ENCODE measurements around the gene RBCK1. TPM values are rescaled to one million over a fixed set of nuclear protein-coding genes. Genes with fewer than 3 reads are reported as not detected.
A peak's percentile ranks its signal among the peaks of the same experiment; 100 is the strongest.

Gene RBCK1
- total and polyA plus RNA-seq, 9 of the 15 experiments (the other 6 are each of a cell fraction or from before 2014, with no cell fraction given): 5.9 to 59.3 (median 26.5) TPM

- TF ChIP-seq, protein P1, sequence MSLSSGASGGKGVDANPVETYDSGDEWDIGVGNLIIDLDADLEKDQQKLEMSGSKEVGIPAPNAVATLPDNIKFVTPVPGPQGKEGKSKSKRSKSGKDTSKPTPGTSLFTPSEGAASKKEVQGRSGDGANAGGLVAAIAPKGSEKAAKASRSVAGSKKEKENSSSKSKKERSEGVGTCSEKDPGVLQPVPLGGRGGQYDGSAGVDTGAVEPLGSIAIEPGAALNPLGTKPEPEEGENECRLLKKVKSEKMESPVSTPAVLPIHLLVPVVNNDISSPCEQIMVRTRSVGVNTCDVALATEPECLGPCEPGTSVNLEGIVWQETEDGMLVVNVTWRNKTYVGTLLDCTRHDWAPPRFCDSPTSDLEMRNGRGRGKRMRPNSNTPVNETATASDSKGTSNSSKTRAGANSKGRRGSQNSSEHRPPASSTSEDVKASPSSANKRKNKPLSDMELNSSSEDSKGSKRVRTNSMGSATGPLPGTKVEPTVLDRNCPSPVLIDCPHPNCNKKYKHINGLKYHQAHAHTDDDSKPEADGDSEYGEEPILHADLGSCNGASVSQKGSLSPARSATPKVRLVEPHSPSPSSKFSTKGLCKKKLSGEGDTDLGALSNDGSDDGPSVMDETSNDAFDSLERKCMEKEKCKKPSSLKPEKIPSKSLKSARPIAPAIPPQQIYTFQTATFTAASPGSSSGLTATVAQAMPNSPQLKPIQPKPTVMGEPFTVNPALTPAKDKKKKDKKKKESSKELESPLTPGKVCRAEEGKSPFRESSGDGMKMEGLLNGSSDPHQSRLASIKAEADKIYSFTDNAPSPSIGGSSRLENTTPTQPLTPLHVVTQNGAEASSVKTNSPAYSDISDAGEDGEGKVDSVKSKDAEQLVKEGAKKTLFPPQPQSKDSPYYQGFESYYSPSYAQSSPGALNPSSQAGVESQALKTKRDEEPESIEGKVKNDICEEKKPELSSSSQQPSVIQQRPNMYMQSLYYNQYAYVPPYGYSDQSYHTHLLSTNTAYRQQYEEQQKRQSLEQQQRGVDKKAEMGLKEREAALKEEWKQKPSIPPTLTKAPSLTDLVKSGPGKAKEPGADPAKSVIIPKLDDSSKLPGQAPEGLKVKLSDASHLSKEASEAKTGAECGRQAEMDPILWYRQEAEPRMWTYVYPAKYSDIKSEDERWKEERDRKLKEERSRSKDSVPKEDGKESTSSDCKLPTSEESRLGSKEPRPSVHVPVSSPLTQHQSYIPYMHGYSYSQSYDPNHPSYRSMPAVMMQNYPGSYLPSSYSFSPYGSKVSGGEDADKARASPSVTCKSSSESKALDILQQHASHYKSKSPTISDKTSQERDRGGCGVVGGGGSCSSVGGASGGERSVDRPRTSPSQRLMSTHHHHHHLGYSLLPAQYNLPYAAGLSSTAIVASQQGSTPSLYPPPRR (CRISPR knock-in tag; IDR thresholded peaks at IDR 0.05; ENCODE audit: borderline replicate concordance): no peak
- TF ChIP-seq IRF9 (tag; IDR thresholded peaks at IDR 0.05) (no peak), SMAD2 (IDR thresholded peaks at IDR 0.05; ENCODE audit: low read depth, low read length) (no peak), SMARCA5 (IDR thresholded peaks at IDR 0.05) (0 out of 2 replicates have a peak, but pooled peaks have one; percentile 50), TSC22D4 (tag; IDR thresholded peaks at IDR 0.05) (no peak), ZNF551 (CRISPR knock-in tag; IDR thresholded peaks at IDR 0.05) (no peak), UBTF (IDR thresholded peaks at IDR 0.05; ENCODE audit: borderline replicate concordance in 1 of 2, low read depth in 2 of 2, low read length in 2 of 2) (peak; percentile 64 to 67; a peak in 1 of 4 replicates), CBX3 (IDR thresholded peaks at IDR 0.05; ENCODE audit: borderline replicate concordance in 1 of 2, low read length in 2 of 2) (no peak), ZNF224 (CRISPR knock-in tag; IDR thresholded peaks at IDR 0.05) (no peak), IFI16 (CRISPR knock-in tag; IDR thresholded peaks at IDR 0.05) (no peak), PHB2 (IDR thresholded peaks at IDR 0.05; ENCODE audit: low read depth) (no peak), LEF1 (IDR thresholded peaks at IDR 0.05) (no peak)
- TF ChIP-seq, protein P2, sequence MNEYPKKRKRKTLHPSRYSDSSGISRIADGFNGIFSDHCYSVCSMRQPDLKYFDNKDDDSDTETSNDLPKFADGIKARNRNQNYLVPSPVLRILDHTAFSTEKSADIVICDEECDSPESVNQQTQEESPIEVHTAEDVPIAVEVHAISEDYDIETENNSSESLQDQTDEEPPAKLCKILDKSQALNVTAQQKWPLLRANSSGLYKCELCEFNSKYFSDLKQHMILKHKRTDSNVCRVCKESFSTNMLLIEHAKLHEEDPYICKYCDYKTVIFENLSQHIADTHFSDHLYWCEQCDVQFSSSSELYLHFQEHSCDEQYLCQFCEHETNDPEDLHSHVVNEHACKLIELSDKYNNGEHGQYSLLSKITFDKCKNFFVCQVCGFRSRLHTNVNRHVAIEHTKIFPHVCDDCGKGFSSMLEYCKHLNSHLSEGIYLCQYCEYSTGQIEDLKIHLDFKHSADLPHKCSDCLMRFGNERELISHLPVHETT (CRISPR knock-in tag; conservative IDR thresholded peaks at IDR 0.05 in 1 of 2, IDR thresholded peaks at IDR 0.05 in 1 of 2): no peak
- TF ChIP-seq, protein P3, sequence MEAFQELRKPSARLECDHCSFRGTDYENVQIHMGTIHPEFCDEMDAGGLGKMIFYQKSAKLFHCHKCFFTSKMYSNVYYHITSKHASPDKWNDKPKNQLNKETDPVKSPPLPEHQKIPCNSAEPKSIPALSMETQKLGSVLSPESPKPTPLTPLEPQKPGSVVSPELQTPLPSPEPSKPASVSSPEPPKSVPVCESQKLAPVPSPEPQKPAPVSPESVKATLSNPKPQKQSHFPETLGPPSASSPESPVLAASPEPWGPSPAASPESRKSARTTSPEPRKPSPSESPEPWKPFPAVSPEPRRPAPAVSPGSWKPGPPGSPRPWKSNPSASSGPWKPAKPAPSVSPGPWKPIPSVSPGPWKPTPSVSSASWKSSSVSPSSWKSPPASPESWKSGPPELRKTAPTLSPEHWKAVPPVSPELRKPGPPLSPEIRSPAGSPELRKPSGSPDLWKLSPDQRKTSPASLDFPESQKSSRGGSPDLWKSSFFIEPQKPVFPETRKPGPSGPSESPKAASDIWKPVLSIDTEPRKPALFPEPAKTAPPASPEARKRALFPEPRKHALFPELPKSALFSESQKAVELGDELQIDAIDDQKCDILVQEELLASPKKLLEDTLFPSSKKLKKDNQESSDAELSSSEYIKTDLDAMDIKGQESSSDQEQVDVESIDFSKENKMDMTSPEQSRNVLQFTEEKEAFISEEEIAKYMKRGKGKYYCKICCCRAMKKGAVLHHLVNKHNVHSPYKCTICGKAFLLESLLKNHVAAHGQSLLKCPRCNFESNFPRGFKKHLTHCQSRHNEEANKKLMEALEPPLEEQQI (IDR thresholded peaks at IDR 0.05): no peak
Measured at GRCh38 chr20:407133-407952, 756 bp upstream of the RBCK1 start (continued).
